ENCODE measurements around the gene SLC25A13.

DNA sequence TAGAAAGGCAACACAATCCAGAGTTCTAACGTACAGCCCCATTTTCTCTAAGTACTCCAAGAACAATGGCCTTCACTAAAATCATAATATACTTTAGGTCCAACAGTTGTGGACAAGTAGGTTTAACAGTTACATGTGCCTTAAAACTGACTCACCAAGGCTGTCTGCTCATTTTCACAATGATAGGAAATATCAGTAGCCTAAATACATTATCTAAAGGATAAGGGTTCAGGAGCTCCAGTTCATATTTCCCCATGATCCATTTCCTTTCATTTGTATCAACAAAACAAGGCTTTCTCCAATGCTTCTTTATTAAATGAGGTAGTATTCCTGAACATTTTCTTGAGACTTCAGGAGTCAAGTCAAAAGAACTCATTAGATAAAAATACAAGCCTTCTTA, 164.0 kb downstream of the SLC25A13 start:
- TF ChIP-seq ESRRA (CRISPR knock-in tag; IDR thresholded peaks at IDR 0.05; ENCODE audit: borderline replicate concordance) = no peak
- TF ChIP-seq, protein P1, sequence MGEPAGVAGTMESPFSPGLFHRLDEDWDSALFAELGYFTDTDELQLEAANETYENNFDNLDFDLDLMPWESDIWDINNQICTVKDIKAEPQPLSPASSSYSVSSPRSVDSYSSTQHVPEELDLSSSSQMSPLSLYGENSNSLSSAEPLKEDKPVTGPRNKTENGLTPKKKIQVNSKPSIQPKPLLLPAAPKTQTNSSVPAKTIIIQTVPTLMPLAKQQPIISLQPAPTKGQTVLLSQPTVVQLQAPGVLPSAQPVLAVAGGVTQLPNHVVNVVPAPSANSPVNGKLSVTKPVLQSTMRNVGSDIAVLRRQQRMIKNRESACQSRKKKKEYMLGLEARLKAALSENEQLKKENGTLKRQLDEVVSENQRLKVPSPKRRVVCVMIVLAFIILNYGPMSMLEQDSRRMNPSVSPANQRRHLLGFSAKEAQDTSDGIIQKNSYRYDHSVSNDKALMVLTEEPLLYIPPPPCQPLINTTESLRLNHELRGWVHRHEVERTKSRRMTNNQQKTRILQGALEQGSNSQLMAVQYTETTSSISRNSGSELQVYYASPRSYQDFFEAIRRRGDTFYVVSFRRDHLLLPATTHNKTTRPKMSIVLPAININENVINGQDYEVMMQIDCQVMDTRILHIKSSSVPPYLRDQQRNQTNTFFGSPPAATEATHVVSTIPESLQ (CRISPR knock-in tag; IDR thresholded peaks at IDR 0.05) = no peak
- no peak for TF ChIP-seq GTF2I (CRISPR knock-in tag; conservative IDR thresholded peaks at IDR 0.05)
- TF ChIP-seq CREM (CRISPR knock-in tag; IDR thresholded peaks at IDR 0.05) = no peak
- TF ChIP-seq, protein P2, sequence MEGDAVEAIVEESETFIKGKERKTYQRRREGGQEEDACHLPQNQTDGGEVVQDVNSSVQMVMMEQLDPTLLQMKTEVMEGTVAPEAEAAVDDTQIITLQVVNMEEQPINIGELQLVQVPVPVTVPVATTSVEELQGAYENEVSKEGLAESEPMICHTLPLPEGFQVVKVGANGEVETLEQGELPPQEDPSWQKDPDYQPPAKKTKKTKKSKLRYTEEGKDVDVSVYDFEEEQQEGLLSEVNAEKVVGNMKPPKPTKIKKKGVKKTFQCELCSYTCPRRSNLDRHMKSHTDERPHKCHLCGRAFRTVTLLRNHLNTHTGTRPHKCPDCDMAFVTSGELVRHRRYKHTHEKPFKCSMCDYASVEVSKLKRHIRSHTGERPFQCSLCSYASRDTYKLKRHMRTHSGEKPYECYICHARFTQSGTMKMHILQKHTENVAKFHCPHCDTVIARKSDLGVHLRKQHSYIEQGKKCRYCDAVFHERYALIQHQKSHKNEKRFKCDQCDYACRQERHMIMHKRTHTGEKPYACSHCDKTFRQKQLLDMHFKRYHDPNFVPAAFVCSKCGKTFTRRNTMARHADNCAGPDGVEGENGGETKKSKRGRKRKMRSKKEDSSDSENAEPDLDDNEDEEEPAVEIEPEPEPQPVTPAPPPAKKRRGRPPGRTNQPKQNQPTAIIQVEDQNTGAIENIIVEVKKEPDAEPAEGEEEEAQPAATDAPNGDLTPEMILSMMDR (IDR thresholded peaks at IDR 0.05) = no peak
- no peak for TF ChIP-seq SP1 (CRISPR knock-in tag; conservative IDR thresholded peaks at IDR 0.05)
- TF ChIP-seq TP53 (CRISPR knock-in tag; IDR thresholded peaks at IDR 0.05) = no peak
- TF ChIP-seq MYBL2 (CRISPR knock-in tag; IDR thresholded peaks at IDR 0.05) = no peak
- TF ChIP-seq, protein P3, sequence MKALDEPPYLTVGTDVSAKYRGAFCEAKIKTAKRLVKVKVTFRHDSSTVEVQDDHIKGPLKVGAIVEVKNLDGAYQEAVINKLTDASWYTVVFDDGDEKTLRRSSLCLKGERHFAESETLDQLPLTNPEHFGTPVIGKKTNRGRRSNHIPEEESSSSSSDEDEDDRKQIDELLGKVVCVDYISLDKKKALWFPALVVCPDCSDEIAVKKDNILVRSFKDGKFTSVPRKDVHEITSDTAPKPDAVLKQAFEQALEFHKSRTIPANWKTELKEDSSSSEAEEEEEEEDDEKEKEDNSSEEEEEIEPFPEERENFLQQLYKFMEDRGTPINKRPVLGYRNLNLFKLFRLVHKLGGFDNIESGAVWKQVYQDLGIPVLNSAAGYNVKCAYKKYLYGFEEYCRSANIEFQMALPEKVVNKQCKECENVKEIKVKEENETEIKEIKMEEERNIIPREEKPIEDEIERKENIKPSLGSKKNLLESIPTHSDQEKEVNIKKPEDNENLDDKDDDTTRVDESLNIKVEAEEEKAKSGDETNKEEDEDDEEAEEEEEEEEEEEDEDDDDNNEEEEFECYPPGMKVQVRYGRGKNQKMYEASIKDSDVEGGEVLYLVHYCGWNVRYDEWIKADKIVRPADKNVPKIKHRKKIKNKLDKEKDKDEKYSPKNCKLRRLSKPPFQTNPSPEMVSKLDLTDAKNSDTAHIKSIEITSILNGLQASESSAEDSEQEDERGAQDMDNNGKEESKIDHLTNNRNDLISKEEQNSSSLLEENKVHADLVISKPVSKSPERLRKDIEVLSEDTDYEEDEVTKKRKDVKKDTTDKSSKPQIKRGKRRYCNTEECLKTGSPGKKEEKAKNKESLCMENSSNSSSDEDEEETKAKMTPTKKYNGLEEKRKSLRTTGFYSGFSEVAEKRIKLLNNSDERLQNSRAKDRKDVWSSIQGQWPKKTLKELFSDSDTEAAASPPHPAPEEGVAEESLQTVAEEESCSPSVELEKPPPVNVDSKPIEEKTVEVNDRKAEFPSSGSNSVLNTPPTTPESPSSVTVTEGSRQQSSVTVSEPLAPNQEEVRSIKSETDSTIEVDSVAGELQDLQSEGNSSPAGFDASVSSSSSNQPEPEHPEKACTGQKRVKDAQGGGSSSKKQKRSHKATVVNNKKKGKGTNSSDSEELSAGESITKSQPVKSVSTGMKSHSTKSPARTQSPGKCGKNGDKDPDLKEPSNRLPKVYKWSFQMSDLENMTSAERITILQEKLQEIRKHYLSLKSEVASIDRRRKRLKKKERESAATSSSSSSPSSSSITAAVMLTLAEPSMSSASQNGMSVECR (CRISPR knock-in tag; IDR thresholded peaks at IDR 0.05; ENCODE audit: borderline replicate concordance) = no peak
- TF ChIP-seq JUN (CRISPR knock-in tag; IDR thresholded peaks at IDR 0.05) = no peak
